Limb (tissue), 2 donors: ENCODE data around the gene NUDT1.
A peak's percentile ranks its signal among the peaks of the same experiment; 100 is the strongest.

Experiments
- DNase-seq, 2 donors: peaks; one replicate each; pipeline ENCODE4 v3.0.0-alpha.2; 2016; ENCODE audit errors: extremely low spot score in 2 of 2

Gene NUDT1

DNA sequence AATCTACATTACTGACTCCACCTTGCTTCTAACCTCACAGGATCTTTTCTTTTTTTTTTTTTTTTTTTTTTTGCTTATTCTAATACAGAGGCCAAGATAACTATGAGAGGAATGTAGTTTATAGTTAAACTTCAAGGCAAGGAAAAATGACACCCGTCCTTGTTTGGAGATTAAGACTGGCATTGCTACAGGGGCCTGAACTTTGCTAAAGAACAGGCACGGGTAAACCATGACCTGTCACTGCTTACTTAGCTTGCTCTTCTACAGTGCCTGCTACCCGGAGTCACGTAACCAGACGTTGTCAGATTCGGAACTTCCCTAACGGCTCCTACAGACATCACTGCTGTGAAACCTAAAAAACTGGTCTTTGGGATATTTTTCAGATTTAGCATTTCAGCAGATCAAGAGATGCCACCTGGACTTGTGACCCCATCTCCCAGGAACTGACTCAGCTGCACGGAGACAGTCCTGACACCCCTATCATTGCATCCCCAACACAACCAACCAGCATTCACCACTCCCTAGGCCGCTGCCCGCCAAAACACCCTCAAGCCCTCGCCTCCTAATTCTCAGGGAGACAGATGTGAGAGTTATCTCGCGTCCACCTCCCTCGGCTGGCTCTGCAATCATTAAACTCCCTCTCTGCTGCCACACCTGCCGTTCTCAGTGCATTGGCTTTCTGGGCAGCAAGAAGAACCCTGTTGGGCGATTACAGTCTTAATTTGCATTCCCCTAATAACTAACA lies 36.8 kb upstream of the NUDT1 start:
- no peak for DNase-seq

DNA sequence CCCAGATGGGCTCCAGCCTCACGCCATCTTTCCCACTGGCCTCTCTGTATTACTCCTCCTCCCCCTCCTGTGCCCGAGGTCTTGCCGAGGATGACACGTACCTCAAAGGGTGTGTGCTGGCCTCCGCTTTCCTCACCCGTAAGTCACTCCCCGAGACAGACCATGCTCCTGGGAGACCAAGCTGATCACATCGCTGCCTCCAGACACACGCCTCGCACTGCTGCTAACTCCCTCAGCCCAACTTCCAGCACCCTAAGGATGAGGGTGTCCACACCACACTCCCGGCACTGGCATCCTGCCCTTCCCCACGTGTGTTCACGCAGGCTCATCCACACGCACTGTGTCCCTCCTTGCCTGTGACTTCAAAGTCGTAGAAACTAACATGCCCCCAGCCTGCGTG lies 33.3 kb upstream of the NUDT1 start:
- DNase-seq, result no peak

DNA sequence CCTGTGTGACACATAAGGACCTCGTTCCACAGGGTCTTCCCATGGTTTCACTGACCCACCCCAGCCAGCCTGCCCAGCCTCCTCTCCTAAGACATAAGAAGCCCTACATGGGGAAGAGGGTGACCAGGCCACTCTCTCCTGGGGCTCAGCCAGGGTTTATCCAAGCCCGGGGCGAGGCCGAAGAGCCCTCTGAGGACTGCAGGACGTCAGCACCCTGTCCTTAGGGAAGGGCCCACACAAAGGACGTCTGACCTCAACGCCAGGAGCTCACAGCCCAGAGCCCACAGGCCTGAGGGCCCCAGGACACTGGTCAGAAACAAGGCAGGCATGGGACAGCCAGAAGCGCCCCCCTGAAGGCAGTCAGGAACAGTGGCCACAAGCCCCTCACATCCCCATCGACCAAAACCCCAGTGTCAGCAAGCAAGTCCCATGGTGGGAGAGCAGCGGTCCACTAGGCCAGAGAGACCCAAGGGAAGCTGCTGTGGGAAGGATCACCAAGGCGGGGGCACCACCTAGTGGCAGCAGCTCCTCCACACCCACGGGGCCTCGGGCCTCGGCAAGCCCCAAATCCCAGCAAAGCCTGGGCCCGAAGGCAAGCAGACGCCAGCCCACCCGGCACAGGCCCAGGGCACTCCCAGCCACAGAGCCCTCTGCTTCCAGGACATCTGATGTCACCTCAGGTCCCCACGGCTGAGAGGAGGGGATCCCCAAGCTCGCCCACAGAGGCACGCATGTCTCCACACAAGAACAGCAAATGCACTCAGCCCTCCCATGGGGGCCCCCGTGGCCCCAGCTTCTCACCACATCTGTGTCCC lies 32.7 kb upstream of the NUDT1 start:
- peak; percentile 34 to 86 for DNase-seq

- no peak for DNase-seq
Measured at GRCh38 chr7:2209961-2210323, 32.1 kb upstream of the NUDT1 start.

DNA sequence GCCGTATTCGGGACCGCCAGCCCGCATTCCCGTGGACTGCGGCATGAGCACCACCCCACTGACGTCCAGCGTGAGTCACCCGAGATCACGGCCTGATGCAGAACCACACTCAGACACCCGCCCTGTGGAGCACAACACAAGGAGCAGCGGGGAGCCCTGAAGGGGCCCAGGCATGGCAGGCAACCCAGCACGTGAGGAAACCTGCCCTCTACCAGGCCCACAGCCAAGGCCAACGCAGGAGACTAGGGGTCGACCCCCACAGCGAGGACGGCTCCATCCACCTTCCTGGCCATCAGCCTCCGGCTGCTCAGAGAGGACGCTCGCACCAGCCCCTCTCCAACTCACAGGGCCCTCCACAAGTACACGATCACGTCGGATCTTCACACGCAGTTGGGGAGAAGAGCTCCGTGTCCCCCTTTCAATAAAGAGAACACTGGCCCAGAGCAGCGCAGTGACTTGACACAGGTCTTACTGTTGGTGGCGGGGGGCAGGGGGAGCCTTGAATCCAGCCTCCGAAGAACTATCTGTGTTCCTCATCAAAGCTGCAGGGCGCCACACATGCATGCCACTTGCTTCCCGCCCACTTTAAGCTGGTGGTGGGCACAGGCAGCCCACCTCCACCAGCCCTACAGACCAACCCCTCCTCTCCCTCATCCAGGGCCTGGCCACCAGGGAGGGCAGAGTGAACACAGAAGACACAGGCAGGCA lies 31.3 kb upstream of the NUDT1 start:
- no peak for DNase-seq

DNA sequence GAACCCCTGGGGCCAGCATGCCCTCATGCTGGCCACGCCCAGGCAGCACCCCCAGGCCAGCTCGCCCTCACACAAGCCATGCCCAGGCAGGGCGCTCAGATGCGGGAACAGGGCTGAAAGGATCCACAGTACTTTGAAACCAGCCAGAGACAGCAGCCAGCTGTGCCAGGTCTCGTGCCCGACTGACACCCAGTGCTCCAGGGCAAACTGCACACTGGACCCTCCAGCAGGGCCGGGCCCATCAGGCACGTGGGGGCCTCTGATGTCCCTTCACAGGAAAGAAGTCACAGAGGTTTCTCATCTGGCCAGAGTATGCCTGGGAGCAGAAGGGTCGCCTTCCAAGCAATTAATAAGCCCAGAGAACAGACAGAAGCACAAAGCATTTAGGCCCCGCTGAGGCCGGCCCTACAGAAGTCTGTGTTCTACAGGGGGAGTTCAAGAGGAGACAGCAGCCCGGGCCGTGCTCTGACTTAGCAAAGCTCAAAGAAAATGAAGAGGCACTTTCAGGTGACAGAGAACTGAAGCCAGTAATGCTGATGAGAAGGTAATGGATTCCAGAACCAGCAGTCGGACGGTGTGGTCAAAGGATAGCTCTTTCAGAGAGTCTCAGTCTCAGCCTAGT lies 30.7 kb upstream of the NUDT1 start:
- DNase-seq, result no peak

DNA sequence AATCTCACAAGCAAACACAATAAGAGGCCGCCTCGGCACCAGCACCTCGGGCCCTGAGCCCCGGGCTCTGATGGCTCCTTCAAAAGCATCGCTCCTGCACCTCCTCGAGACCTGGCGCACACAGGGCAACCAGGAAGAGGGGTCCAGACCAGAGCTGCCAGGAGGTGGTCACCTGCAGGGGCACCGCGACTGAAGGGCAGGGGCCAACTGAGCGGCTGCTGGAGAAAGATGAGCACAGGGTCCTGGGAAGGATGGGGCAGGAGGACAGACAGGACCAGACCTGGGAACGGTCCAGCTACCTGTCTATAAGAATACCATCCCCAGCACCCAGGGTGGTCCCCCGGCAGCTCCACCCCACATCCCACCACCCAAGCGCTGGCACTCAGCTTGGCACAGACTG lies 30.1 kb upstream of the NUDT1 start:
- no peak for DNase-seq

DNA sequence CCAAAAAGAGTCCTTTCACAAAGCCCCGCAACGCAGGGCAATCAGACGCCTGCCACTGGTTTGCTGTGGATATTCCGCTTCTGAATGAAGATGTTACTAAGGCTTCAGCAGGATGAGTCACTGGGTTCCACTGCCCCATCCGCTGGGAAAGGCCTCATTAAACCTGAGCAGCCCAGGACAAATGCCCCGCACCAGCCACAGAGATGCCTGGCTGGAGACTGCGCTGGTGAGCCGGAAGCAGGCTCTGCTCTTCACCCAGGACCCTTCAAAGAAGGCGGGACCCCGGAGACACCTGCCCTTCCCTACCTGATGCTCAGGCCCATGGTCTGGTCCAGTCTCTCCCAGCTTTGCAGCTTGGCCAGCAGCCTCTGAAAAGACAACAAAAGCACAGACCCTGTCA lies 29.1 kb upstream of the NUDT1 start:
- peak in 1 of 2 donors; percentile 9 for DNase-seq

- peak in 1 of 2 donors; percentile 16 for DNase-seq
Measured at GRCh38 chr7:2213551-2214215, 28.3 kb upstream of the NUDT1 start.

- DNase-seq, result peak in 1 of 2 donors; percentile 5
Measured at GRCh38 chr7:2214636-2215035, 27.4 kb upstream of the NUDT1 start.

- DNase-seq, result peak in 1 of 2 donors; percentile 7
Measured at GRCh38 chr7:2215851-2216250, 26.2 kb upstream of the NUDT1 start.

DNA sequence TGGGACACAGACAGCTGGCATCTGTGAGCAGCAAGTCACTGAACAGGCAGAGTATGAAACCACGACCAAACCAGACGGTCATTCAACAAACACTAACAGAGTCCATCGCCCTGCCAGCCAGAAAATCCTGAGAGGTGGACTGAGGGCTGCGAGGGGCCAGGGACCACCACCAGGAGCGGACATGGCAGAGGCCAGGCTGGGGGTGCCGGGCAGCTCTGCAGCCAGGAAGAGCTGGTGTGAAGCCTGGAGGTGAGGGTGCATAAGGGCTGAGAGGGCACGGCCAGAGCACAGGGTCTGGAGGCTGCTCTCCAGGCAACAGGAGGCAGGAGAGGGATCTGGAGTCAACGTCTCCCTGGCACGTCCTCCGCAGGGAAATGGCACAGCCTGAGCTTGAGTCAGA lies 24.8 kb upstream of the NUDT1 start:
- no peak for DNase-seq

GRCh38 chr7:2217716-2218443 lies 24.1 kb upstream of the NUDT1 start:
- DNase-seq, result no peak

GRCh38 chr7:2218444-2218785 lies 23.6 kb upstream of the NUDT1 start:
- DNase-seq, result no peak

DNA sequence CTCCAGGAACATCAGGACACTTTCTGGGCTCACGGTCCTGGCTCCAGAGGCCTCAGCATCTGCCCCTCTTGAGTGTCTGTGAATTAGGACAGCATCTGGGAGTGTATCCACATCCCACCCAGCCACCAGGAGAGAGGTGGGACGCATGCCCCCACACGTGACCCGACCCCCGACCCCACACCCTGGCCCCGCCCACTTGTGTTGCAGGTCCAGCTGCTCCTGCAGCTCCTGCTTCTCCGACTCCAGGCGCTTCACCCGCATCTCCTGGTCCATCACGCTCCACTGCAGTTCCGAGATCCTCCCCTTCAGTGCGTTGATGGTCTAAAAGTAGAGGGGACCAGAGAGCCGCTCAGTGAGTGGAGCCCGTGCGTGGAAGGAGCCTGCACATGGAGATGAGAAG lies 22.9 kb upstream of the NUDT1 start:
- DNase-seq, result no peak

DNA sequence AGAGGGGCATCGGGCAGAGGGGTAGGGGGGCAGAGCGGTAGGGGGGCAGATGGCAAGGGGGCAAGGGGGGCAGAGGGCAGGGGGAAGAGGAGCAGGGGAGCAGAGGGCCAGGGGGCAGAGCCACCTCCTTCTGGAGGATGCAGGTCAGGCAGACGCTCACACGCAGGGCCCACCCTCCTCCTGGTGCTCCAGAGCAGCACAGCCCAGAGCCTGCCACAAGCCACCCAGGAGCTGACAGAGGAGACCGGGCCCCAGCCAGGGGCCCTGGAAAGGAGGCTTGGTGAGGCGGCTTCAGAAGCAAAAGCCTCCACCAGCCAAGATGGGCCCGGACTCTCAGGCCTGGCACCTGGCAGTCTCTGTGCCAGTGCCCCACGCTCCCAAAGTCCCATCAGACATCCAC lies 22.4 kb upstream of the NUDT1 start:
- no peak for DNase-seq

DNA sequence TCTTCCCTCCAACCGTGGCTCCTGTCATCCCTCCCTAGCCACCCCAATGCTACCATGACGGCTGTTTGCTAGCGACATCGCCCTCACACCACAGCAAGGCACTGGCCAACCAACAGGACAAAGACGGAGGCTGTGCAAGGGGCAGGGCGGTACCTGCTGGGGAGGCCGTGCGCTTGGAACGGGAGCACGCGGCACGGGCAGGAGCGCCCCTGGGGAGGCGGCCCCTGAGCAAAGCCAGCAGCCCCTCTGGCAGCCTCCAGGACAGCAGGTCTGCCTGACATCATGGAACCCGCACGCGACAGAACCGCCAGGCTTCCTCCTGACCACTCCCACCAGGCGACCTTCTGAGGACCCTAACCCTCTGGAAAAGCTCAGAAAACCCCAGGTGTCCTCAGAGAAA lies 22.0 kb upstream of the NUDT1 start:
- DNase-seq, result no peak

GRCh38 chr7:2220506-2220905 lies 21.5 kb upstream of the NUDT1 start:
- DNase-seq, result no peak

- no peak for DNase-seq
Measured at GRCh38 chr7:2220954-2221353, 21.1 kb upstream of the NUDT1 start.

DNA sequence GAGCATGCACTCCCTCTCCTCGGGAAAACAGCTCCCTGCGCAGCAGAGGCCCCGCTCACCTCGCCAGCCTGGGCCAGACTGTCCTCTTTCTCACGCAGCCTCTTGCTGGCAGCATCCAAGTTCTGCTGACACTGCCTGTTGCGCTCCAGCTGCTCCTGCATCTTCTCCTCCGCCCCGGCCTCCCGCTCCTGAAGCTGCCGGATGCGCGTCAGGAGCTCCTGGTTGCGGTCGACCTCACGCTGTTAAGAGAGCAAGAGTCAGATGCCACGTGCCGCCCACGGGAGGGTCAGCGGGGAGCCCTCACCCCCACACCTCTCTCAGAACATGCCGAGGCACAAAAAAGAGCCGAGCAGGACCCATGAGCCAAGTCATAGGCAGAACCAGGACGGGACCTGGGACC lies 19.5 kb upstream of the NUDT1 start:
- DNase-seq, result no peak

- DNase-seq, result no peak
Measured at GRCh38 chr7:2223321-2223720, 18.7 kb upstream of the NUDT1 start.
